GM12875 (cell line): ENCODE results near the gene FGF19.
"Not testable (repeated sequence)": the region's sequence is repeated elsewhere in the genome, so short reads cannot be mapped to it uniquely, and the experiment has no call there.

Experiments used
- H3K4me3 ChIP-seq: one replicate; pipeline ENCODE4 v1.5.1; 2011; ENCODE audit warnings: low read depth, low read length, control low read depth
- CTCF ChIP-seq: IDR thresholded peaks from 2 replicates; pipeline ENCODE4 v1.5.1; 2011; ENCODE audit warnings: low read depth, mild to moderate bottlenecking, control low read depth, inconsistent platforms, low read length, moderate library complexity, borderline replicate concordance; ENCODE audit not compliant: insufficient read depth

FGF19 gene

GRCh38 chr11:69696749-69697468, 6.9 kb downstream of the FGF19 start:
- no peak for TF ChIP-seq CTCF
- H3K4me3 ChIP-seq: no peak overlapping the region

DNA sequence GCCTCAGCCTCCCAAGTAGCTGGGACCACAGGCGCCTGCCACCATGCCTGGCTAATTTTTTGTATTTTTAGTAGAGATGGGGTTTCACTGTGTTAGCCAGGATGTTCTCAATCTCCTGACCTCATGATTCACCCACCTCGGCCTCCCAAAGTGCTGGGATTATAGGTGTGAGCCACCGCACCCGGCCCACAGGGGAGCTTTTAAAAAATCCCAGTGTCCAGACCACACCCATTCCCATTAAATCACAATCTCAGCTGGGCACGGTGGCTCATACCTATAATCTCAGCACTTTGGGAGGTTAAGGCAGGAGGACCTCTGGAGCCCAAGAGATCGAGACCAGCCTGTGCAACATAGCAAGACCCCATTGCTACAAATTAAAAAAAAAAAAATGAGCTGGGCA, 7.8 kb downstream of the FGF19 start:
- not testable (repeated sequence) for H3K4me3 ChIP-seq

DNA sequence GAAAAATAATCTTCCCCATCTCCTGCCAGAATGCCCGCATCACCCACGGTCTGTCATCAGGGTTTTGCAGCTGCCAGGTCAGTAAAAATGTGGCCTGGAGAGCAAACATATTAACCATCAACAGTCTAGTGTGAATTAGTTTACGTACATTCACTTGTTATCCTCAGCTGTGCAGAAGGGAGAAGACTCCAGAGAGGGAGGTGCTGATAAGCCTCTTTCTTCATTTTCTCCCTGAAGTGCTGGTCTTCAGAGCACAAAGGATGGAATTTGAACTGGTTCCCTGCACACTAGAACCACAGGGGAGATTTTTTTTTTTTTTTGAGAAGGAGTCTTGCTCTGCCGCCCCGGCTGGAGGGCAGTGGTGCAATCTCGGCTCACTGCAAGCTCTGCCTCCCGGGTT, 8.2 kb downstream of the FGF19 start:
- H3K4me3 ChIP-seq: no peak overlapping the region
- TF ChIP-seq CTCF: no peak

DNA sequence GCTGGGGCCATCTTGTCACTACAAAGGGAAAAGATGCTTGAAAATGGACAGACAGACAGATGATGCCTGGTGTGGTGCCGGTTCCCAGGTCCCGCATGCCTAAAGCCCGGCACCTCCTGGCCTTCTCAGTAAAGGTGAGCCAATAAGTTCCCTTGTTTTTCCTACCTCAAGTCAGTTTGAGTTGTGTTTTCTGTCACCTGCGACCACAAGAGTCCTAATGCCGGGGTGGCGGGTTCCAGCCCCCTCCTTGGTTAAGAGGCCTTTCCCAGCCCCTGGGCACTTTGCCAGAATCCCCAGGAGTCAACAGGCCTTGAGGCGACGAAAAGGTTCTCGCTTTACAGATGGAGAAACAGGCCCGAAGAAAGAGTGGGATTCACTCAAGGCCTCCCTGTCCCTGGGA, 9.0 kb downstream of the FGF19 start:
- TF ChIP-seq CTCF: no peak
- no peak overlapping the region for H3K4me3 ChIP-seq

GRCh38 chr11:69692422-69692821, 11.4 kb downstream of the FGF19 start:
- TF ChIP-seq CTCF: no peak
- no peak overlapping the region for H3K4me3 ChIP-seq

DNA sequence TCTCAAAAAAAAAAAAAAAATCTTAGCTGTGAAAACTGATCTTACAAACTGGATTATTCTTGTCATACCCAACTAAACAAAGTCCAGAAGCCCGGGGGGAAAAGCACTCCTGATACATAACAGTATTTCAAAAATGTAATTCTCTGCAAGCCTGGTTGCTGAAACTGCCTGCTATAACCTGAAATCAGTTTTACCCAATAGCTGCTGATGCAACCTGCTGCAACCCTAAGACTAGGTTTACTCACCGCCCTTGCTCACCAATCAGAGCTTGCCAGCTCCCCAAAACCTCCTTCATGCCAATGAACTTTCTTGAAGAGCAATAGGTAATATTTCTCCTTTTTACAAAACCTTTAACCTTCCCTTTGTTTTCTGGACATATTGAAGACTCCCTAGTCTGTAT, 12.4 kb downstream of the FGF19 start:
- H3K4me3 ChIP-seq: no peak overlapping the region
- TF ChIP-seq CTCF: no peak

- TF ChIP-seq CTCF: no peak
- no peak overlapping the region for H3K4me3 ChIP-seq
These were observed 14.1 kb downstream of the FGF19 start for GRCh38 chr11:69689484-69690319.

DNA sequence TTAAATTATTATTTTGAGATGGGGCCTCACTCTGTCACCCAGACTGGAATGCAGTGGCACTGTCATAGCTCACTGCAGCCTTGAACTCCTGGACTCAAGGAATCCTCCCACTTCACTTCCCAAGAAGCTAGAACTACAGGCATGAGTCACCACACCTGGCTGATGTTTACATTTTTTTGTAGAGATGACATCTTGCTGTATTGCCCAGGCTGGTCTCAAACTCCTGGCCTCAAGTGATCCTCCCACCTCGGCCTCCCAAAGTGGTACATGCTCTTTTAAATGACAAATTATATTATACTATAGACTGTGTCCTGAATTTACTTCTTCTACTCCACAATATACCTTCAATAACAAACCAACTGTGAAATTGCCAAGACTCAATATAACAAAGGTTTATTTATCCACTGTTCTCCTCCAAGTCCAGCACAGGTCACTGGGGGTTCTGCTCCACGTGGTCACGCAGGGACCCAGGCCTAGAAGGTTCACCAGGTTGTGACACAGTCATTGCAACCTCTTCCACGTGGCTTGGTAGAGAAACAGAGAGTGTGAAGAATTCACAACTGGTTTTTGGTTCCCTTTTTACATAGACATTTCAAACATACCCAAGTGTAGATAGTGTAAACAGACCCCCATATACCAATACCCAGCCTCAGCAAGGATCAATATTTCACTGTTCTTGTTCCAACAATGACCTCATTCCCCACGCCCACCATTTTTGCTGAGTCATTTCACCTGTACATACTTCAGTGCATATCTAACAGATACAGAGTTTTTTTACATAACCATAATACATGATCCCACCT, 15.7 kb downstream of the FGF19 start:
- not testable (repeated sequence) for H3K4me3 ChIP-seq
